Astrocyte (in vitro differentiated cells and primary cell): ENCODE data around the gene IFT22. TPM values are rescaled to one million over a fixed set of nuclear protein-coding genes. Genes with fewer than 3 reads are reported as not detected.

Source experiments
- total RNA-seq: library from RNA; stranded (reverse); gene quantifications from 2 replicates; pipeline ENCODE4 v1.2.1, GENCODE V29; 2021

IFT22 gene
- total RNA-seq, 1 donor from 2014 or later, result 20.9 TPM

Other genes with a start within 250 kb of the IFT22 start
- 24.2 and 24.4 TPM in 2 replicates for gene TRIM56, start 236.3 kb downstream of the IFT22 start, total RNA-seq
- 1,303 and 1,496 TPM in 2 replicates for gene SERPINE1, start 194.7 kb downstream of the IFT22 start, total RNA-seq
- gene AP1S1, start 167.3 kb downstream of the IFT22 start, total RNA-seq, result 172 and 181 TPM in 2 replicates
- 40.5 and 51.8 TPM in 2 replicates for gene VGF, start 156.2 kb downstream of the IFT22 start, total RNA-seq
- 0.16 TPM in 1 of 2 replicates, not detected in the other for gene NAT16, start 141.5 kb downstream of the IFT22 start, total RNA-seq
- gene MOGAT3, start 120.8 kb downstream of the IFT22 start, total RNA-seq, result not detected in 2 replicates
- gene PLOD3, start 104.2 kb downstream of the IFT22 start, total RNA-seq, result 161 and 164 TPM in 2 replicates
- 107 and 115 TPM in 2 replicates for gene ZNHIT1, start 103.6 kb downstream of the IFT22 start, total RNA-seq
- 8.7 and 10.0 TPM in 2 replicates for gene CLDN15, start 84.0 kb downstream of the IFT22 start, total RNA-seq
- 134 and 140 TPM in 2 replicates for gene FIS1, start 76.7 kb downstream of the IFT22 start, total RNA-seq
- gene COL26A1, start 41.1 kb upstream of the IFT22 start, total RNA-seq, result 6.8 and 7.1 TPM in 2 replicates